GM12878 (cell line): ENCODE measurements around the gene CACNG1. TPM values are rescaled to one million over a fixed set of nuclear protein-coding genes. Genes with fewer than 3 reads are reported as not detected.

ENCODE experiments used
- CREB1 ChIP-seq: IDR thresholded peaks from 2 replicates; pipeline ENCODE4 v1.6.1; 2012; ENCODE audit warnings: low read depth, mild to moderate bottlenecking, inconsistent platforms
- IRF4 ChIP-seq: IDR thresholded peaks from 2 replicates; pipeline ENCODE4 v1.6.1; 2011; ENCODE audit warnings: low read depth, low read length
- MTA2 ChIP-seq: fragments of 450-650 bp; IDR thresholded peaks from 2 replicates; pipeline ENCODE4 v1.6.1; 2016; ENCODE audit warnings: low read depth, mild to moderate bottlenecking, moderate library complexity
- NR2C2 ChIP-seq: IDR thresholded peaks from 2 replicates; pipeline ENCODE4 v1.6.1; 2011; ENCODE audit warnings: borderline replicate concordance, low read depth; ENCODE audit not compliant: control insufficient read depth, insufficient read length
- RELA ChIP-seq: fragments of 450-650 bp; IDR thresholded peaks from 2 replicates; pipeline ENCODE4 v1.8.0; 2014; ENCODE audit warnings: borderline replicate concordance; ENCODE audit not compliant: partially characterized antibody
- SRF ChIP-seq, 2 experiments: IDR thresholded peaks; 2 replicates each; pipeline ENCODE4 v1.6.1; 2011; ENCODE audit warnings: low read depth in 2 of 2, low read length in 2 of 2, mild to moderate bottlenecking in 1 of 2, moderate library complexity in 1 of 2
- TCF12 ChIP-seq: IDR thresholded peaks from 2 replicates; pipeline ENCODE4 v1.6.1; 2011; ENCODE audit warnings: low read depth, mild to moderate bottlenecking, low read length
- ZBED1 ChIP-seq: IDR thresholded peaks from 2 replicates; pipeline ENCODE4 v1.6.1; 2016; ENCODE audit warnings: borderline replicate concordance
- ZNF217 ChIP-seq: fragments of 450-650 bp; IDR thresholded peaks from 2 replicates; pipeline ENCODE4 v1.6.1; 2017; ENCODE audit warnings: antibody characterized with exemption, mild to moderate bottlenecking
- ZNF687 ChIP-seq: fragments of 450-650 bp; IDR thresholded peaks from 2 replicates; pipeline ENCODE4 v1.6.1; 2017; ENCODE audit warnings: mild to moderate bottlenecking, moderate library complexity
- polyA plus RNA-seq, 11 experiments: library from polyadenylated mRNA; depleted of rRNA in 4 of 11; unstranded in 6 of 11; stranded (reverse) in 5 of 11; fragments of >200 nt; fragmentation: Nextera tagmentation in 4 of 11; fragmentation: Illumina TruSeq in 1 of 11; extraction: Ambion mirVana in 4 of 11; extraction: Trizol in 1 of 11; gene quantifications; 1 replicate in 1 of 11; 2 replicates in 10 of 11; pipeline versions ENCODE4 v1.2.1 to v1.2.3, GENCODE V29; 2011 to 2016; ENCODE audit warnings: inconsistent platforms in 2 of 11, missing spikeins in 2 of 11, low read depth in 1 of 11
- total RNA-seq, 4 experiments: library from RNA; depleted of rRNA in 3 of 4; stranded (reverse); fragments of >200 nt in 3 of 4; fragmentation: Illumina TruSeq in 1 of 4; extraction: Trizol in 1 of 4; gene quantifications; 2 replicates each; pipeline versions ENCODE4 v1.2.1 to v1.2.3, GENCODE V29; 2013 to 2021
- TF ChIP-seq, protein P1 (sequence below): fragments of 450-650 bp; IDR thresholded peaks from 2 replicates; pipeline ENCODE4 v1.6.1; 2017; ENCODE audit warnings: mild to moderate bottlenecking, moderate library complexity
- TF ChIP-seq, protein P2 (sequence below): fragments of 450-650 bp; IDR thresholded peaks from 2 replicates; pipeline ENCODE4 v1.6.1; 2017; ENCODE audit warnings: mild to moderate bottlenecking
- TF ChIP-seq, protein P3 (sequence below): IDR thresholded peaks from 2 replicates; pipeline ENCODE4 v1.6.1; 2012; ENCODE audit warnings: low read depth, low read length, improper control_type of control experiment

Gene CACNG1
- total and polyA plus RNA-seq, 10 of the 15 experiments (the other 5 are each of a cell fraction or from before 2014, with no cell fraction given): not detected

- TF ChIP-seq ZNF687: 0 out of 2 replicates have a peak, but pooled peaks have one; percentile 54
- peak in 1 of 2 experiments; percentile 80; a peak in 2 of 4 replicates for TF ChIP-seq SRF (IDR thresholded peaks at IDR 0.05; ENCODE audit: low read depth in 2 of 2, low read length in 2 of 2)
- TF ChIP-seq ZNF217: 0 out of 2 replicates have a peak, but pooled peaks have one; percentile 32
- TF ChIP-seq IRF4: peak; percentile 81
- peak; percentile 65; the same call in 1 of the 2 replicates for TF ChIP-seq ZBED1
- TF ChIP-seq RELA: peak; percentile 82
- TF ChIP-seq NR2C2: no peak
- peak; percentile 59 for TF ChIP-seq CREB1
- TF ChIP-seq TCF12: no peak
- TF ChIP-seq MTA2: peak; percentile 73
- TF ChIP-seq, protein P1, sequence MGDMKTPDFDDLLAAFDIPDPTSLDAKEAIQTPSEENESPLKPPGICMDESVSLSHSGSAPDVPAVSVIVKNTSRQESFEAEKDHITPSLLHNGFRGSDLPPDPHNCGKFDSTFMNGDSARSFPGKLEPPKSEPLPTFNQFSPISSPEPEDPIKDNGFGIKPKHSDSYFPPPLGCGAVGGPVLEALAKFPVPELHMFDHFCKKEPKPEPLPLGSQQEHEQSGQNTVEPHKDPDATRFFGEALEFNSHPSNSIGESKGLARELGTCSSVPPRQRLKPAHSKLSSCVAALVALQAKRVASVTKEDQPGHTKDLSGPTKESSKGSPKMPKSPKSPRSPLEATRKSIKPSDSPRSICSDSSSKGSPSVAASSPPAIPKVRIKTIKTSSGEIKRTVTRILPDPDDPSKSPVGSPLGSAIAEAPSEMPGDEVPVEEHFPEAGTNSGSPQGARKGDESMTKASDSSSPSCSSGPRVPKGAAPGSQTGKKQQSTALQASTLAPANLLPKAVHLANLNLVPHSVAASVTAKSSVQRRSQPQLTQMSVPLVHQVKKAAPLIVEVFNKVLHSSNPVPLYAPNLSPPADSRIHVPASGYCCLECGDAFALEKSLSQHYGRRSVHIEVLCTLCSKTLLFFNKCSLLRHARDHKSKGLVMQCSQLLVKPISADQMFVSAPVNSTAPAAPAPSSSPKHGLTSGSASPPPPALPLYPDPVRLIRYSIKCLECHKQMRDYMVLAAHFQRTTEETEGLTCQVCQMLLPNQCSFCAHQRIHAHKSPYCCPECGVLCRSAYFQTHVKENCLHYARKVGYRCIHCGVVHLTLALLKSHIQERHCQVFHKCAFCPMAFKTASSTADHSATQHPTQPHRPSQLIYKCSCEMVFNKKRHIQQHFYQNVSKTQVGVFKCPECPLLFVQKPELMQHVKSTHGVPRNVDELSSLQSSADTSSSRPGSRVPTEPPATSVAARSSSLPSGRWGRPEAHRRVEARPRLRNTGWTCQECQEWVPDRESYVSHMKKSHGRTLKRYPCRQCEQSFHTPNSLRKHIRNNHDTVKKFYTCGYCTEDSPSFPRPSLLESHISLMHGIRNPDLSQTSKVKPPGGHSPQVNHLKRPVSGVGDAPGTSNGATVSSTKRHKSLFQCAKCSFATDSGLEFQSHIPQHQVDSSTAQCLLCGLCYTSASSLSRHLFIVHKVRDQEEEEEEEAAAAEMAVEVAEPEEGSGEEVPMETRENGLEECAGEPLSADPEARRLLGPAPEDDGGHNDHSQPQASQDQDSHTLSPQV: no peak
- TF ChIP-seq, protein P2, sequence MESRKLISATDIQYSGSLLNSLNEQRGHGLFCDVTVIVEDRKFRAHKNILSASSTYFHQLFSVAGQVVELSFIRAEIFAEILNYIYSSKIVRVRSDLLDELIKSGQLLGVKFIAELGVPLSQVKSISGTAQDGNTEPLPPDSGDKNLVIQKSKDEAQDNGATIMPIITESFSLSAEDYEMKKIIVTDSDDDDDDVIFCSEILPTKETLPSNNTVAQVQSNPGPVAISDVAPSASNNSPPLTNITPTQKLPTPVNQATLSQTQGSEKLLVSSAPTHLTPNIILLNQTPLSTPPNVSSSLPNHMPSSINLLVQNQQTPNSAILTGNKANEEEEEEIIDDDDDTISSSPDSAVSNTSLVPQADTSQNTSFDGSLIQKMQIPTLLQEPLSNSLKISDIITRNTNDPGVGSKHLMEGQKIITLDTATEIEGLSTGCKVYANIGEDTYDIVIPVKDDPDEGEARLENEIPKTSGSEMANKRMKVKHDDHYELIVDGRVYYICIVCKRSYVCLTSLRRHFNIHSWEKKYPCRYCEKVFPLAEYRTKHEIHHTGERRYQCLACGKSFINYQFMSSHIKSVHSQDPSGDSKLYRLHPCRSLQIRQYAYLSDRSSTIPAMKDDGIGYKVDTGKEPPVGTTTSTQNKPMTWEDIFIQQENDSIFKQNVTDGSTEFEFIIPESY: no peak
- TF ChIP-seq, protein P3, sequence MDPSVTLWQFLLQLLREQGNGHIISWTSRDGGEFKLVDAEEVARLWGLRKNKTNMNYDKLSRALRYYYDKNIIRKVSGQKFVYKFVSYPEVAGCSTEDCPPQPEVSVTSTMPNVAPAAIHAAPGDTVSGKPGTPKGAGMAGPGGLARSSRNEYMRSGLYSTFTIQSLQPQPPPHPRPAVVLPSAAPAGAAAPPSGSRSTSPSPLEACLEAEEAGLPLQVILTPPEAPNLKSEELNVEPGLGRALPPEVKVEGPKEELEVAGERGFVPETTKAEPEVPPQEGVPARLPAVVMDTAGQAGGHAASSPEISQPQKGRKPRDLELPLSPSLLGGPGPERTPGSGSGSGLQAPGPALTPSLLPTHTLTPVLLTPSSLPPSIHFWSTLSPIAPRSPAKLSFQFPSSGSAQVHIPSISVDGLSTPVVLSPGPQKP: no peak
These were observed 8.9 kb upstream of the CACNG1 start (continued) for GRCh38 chr17:67035131-67036083.
